Renal cortex interstitium (tissue), 11 donors: ENCODE measurements around the gene DOK7. TPM values are rescaled to one million over a fixed set of nuclear protein-coding genes. Genes with fewer than 3 reads are reported as not detected.

Experiments
- DNase-seq, 11 donors: peaks; one replicate each; pipeline ENCODE4 v3.0.0-alpha.2; 2013; ENCODE audit warnings: low read depth in 9 of 11, low spot score in 4 of 11; ENCODE audit errors: extremely low read depth in 1 of 11
- polyA plus RNA-seq, 3 donors: library from polyadenylated mRNA; unstranded; fragments of 120-200 nt; gene quantifications; one replicate each; pipeline ENCODE4 v1.2.1, GENCODE V29; 2013; ENCODE audit not compliant: insufficient read length in 3 of 3

DOK7 gene
- polyA plus RNA-seq, 3 donors: 2.2 to 3.7 (median 3.1) TPM

GRCh38 chr4:3512279-3512678, 49.2 kb downstream of the DOK7 start:
- DNase-seq: no peak

- no peak for DNase-seq
Observed at GRCh38 chr4:3512719-3513118, 49.6 kb downstream of the DOK7 start.

GRCh38 chr4:3513807-3514206, 50.7 kb downstream of the DOK7 start:
- no peak for DNase-seq

GRCh38 chr4:3514221-3514780, 51.2 kb downstream of the DOK7 start:
- DNase-seq: no peak

- no peak for DNase-seq
Observed at GRCh38 chr4:3514806-3515501, 51.8 kb downstream of the DOK7 start.

GRCh38 chr4:3515646-3516045, 52.5 kb downstream of the DOK7 start:
- DNase-seq: no peak

GRCh38 chr4:3516061-3516835, 53.1 kb downstream of the DOK7 start:
- DNase-seq: no peak

GRCh38 chr4:3516836-3517730, 54.0 kb downstream of the DOK7 start:
- DNase-seq: no peak

GRCh38 chr4:3517731-3518510, 54.8 kb downstream of the DOK7 start:
- DNase-seq: no peak

GRCh38 chr4:3518511-3518880, 55.4 kb downstream of the DOK7 start:
- DNase-seq: no peak

- no peak for DNase-seq
Observed at GRCh38 chr4:3518941-3519340, 55.8 kb downstream of the DOK7 start.

GRCh38 chr4:3519468-3520264, 56.6 kb downstream of the DOK7 start:
- no peak for DNase-seq

GRCh38 chr4:3520276-3520675, 57.2 kb downstream of the DOK7 start:
- no peak for DNase-seq

GRCh38 chr4:3520796-3521600, 57.9 kb downstream of the DOK7 start:
- no peak for DNase-seq

GRCh38 chr4:3521621-3522325, 58.7 kb downstream of the DOK7 start:
- DNase-seq: no peak

GRCh38 chr4:3522326-3522640, 59.2 kb downstream of the DOK7 start:
- no peak for DNase-seq

GRCh38 chr4:3522651-3523050, 59.5 kb downstream of the DOK7 start:
- no peak for DNase-seq
